Measurements from ENCODE around the gene GALNT12.

Gene GALNT12

GRCh38 chr9:98771209-98771874, 36.1 kb upstream of the GALNT12 start:
- Histone ChIP-seq H3K36me3 (ENCODE audit: control insufficient read depth, insufficient read depth, low read length) (peaks cover 5% of the 10 kb centered on the region), H3K27me3 (replicated peaks; ENCODE audit: control insufficient read depth, insufficient read depth, low read length, poor library complexity, severe bottlenecking) (no peaks in the 10 kb centered on the region), H3K4me1 (ENCODE audit: control insufficient read depth, insufficient read depth, low read length, poor library complexity, severe bottlenecking) (no peaks in the 10 kb centered on the region), H3K27ac (ENCODE audit: insufficient read depth, low read length, poor library complexity, severe bottlenecking) (no peak overlapping the region), H3K4me3 (ENCODE audit: insufficient read depth, low read depth, low read length, poor library complexity, severe bottlenecking) (no peak overlapping the region), H3K9me3 (ENCODE audit: control insufficient read depth, low read length) (no peaks in the 10 kb centered on the region)
- DNase-seq, result no peak

GRCh38 chr9:98772364-98773155, 34.9 kb upstream of the GALNT12 start:
- Histone ChIP-seq H3K9me3 (ENCODE audit: control insufficient read depth, low read length) (no peaks in the 10 kb centered on the region), H3K27me3 (replicated peaks; ENCODE audit: control insufficient read depth, insufficient read depth, low read length, poor library complexity, severe bottlenecking) (no peaks in the 10 kb centered on the region), H3K4me1 (ENCODE audit: control insufficient read depth, insufficient read depth, low read length, poor library complexity, severe bottlenecking) (no peaks in the 10 kb centered on the region), H3K27ac (ENCODE audit: insufficient read depth, low read length, poor library complexity, severe bottlenecking) (no peak overlapping the region), H3K36me3 (ENCODE audit: control insufficient read depth, insufficient read depth, low read length) (peaks cover 5% of the 10 kb centered on the region), H3K4me3 (ENCODE audit: insufficient read depth, low read depth, low read length, poor library complexity, severe bottlenecking) (no peak overlapping the region)
- no peak for DNase-seq

DNA sequence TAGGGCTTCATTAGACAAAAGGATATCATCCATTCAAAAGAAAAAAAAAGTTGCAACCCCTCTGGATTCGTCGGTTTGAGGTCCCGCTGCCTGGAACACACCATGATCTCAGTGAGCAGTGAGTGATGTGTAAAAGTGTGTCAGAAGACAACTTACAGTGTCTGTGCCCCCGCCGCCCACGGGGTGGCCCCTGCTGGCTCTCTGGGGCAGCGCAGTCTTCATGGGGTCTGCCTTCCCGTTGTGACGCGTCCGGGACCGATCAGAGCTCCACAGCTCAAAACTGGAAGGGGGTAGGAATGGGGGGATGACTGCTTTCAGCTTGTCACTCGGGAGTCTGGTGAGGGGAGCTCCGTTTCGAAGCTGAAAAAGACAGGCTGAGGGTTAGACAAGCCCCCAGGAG, 33.7 kb upstream of the GALNT12 start:
- no peak overlapping the region for H3K27ac ChIP-seq (ENCODE audit: insufficient read depth, low read length, poor library complexity, severe bottlenecking)
- no peaks in the 10 kb centered on the region for H3K27me3 ChIP-seq (replicated peaks; ENCODE audit: control insufficient read depth, insufficient read depth, low read length, poor library complexity, severe bottlenecking)
- no peaks in the 10 kb centered on the region for H3K9me3 ChIP-seq (ENCODE audit: control insufficient read depth, low read length)
- no peak overlapping the region for H3K4me3 ChIP-seq (ENCODE audit: insufficient read depth, low read depth, low read length, poor library complexity, severe bottlenecking)
- no peak for DNase-seq
- H3K4me1 ChIP-seq (ENCODE audit: control insufficient read depth, insufficient read depth, low read length, poor library complexity, severe bottlenecking), result no peaks in the 10 kb centered on the region
- peaks cover 5% of the 10 kb centered on the region for H3K36me3 ChIP-seq (ENCODE audit: control insufficient read depth, insufficient read depth, low read length)

DNA sequence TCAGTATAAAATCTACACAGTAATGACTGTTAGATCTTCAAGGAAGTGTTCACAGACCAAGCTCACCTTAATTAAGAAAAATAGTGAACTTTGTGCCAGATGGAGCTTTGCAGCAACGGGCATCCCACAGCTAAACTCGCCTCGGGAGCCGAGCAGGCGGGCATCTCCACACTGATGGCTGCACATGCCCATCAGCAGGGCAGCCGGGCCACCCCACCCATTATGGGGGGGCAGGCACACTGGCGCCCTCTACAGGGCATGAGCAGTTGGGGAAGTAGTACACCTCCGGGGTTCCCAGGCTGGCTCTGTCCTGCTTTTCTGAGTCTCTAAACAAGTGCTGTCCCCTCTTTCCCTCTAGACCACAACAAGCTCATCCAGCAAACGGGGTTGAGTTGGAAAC, 32.7 kb upstream of the GALNT12 start:
- Histone ChIP-seq H3K36me3 (ENCODE audit: control insufficient read depth, insufficient read depth, low read length) (peaks cover 5% of the 10 kb centered on the region), H3K27ac (ENCODE audit: insufficient read depth, low read length, poor library complexity, severe bottlenecking) (no peak overlapping the region), H3K4me3 (ENCODE audit: insufficient read depth, low read depth, low read length, poor library complexity, severe bottlenecking) (no peak overlapping the region), H3K9me3 (ENCODE audit: control insufficient read depth, low read length) (no peaks in the 10 kb centered on the region), H3K4me1 (ENCODE audit: control insufficient read depth, insufficient read depth, low read length, poor library complexity, severe bottlenecking) (no peaks in the 10 kb centered on the region), H3K27me3 (replicated peaks; ENCODE audit: control insufficient read depth, insufficient read depth, low read length, poor library complexity, severe bottlenecking) (no peaks in the 10 kb centered on the region)
- DNase-seq, result no peak

GRCh38 chr9:98775831-98776441, 31.5 kb upstream of the GALNT12 start:
- no peak for DNase-seq
- Histone ChIP-seq H3K4me3 (ENCODE audit: insufficient read depth, low read depth, low read length, poor library complexity, severe bottlenecking) (no peak overlapping the region), H3K4me1 (ENCODE audit: control insufficient read depth, insufficient read depth, low read length, poor library complexity, severe bottlenecking) (no peaks in the 10 kb centered on the region), H3K36me3 (ENCODE audit: control insufficient read depth, insufficient read depth, low read length) (peaks cover 5% of the 10 kb centered on the region), H3K27ac (ENCODE audit: insufficient read depth, low read length, poor library complexity, severe bottlenecking) (no peak overlapping the region), H3K27me3 (replicated peaks; ENCODE audit: control insufficient read depth, insufficient read depth, low read length, poor library complexity, severe bottlenecking) (no peaks in the 10 kb centered on the region), H3K9me3 (ENCODE audit: control insufficient read depth, low read length) (no peaks in the 10 kb centered on the region)

DNA sequence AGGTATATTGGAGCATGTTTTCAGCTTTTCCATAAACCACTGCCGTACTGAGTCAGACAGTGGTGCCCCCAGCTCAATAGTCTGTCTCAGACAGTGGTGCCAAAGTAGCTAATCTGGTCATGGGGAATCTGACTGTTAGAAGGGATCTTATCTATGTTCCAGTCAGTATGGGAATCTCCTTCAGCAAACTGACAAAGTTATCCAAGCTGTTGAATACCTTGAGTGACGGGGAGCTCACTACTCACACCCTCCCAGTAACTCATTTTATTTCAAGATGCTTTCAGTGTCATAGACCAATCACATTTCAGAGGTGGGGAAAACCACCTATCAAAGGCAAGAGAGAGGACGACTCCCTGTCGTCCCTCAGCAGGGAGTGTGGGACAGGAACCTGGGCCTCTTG, 29.9 kb upstream of the GALNT12 start:
- Histone ChIP-seq H3K27me3 (replicated peaks; ENCODE audit: control insufficient read depth, insufficient read depth, low read length, poor library complexity, severe bottlenecking) (no peaks in the 10 kb centered on the region), H3K4me1 (ENCODE audit: control insufficient read depth, insufficient read depth, low read length, poor library complexity, severe bottlenecking) (no peaks in the 10 kb centered on the region), H3K9me3 (ENCODE audit: control insufficient read depth, low read length) (no peaks in the 10 kb centered on the region), H3K27ac (ENCODE audit: insufficient read depth, low read length, poor library complexity, severe bottlenecking) (no peak overlapping the region), H3K36me3 (ENCODE audit: control insufficient read depth, insufficient read depth, low read length) (peaks cover 5% of the 10 kb centered on the region), H3K4me3 (ENCODE audit: insufficient read depth, low read depth, low read length, poor library complexity, severe bottlenecking) (no peak overlapping the region)
- DNase-seq, result no peak

GRCh38 chr9:98778251-98778650, 29.2 kb upstream of the GALNT12 start:
- H3K4me1 ChIP-seq (ENCODE audit: control insufficient read depth, insufficient read depth, low read length, poor library complexity, severe bottlenecking), result no peaks in the 10 kb centered on the region
- no peak overlapping the region for H3K27ac ChIP-seq (ENCODE audit: insufficient read depth, low read length, poor library complexity, severe bottlenecking)
- H3K4me3 ChIP-seq (ENCODE audit: insufficient read depth, low read depth, low read length, poor library complexity, severe bottlenecking), result no peak overlapping the region
- H3K36me3 ChIP-seq (ENCODE audit: control insufficient read depth, insufficient read depth, low read length), result peaks cover 2% of the 10 kb centered on the region
- DNase-seq, result no peak
- H3K9me3 ChIP-seq (ENCODE audit: control insufficient read depth, low read length), result no peaks in the 10 kb centered on the region
- no peaks in the 10 kb centered on the region for H3K27me3 ChIP-seq (replicated peaks; ENCODE audit: control insufficient read depth, insufficient read depth, low read length, poor library complexity, severe bottlenecking)

GRCh38 chr9:98778711-98779530, 28.5 kb upstream of the GALNT12 start:
- no peak for DNase-seq
- Histone ChIP-seq H3K27me3 (replicated peaks; ENCODE audit: control insufficient read depth, insufficient read depth, low read length, poor library complexity, severe bottlenecking) (no peaks in the 10 kb centered on the region), H3K9me3 (ENCODE audit: control insufficient read depth, low read length) (no peaks in the 10 kb centered on the region), H3K4me1 (ENCODE audit: control insufficient read depth, insufficient read depth, low read length, poor library complexity, severe bottlenecking) (no peaks in the 10 kb centered on the region), H3K4me3 (ENCODE audit: insufficient read depth, low read depth, low read length, poor library complexity, severe bottlenecking) (no peak overlapping the region), H3K27ac (ENCODE audit: insufficient read depth, low read length, poor library complexity, severe bottlenecking) (no peak overlapping the region), H3K36me3 (ENCODE audit: control insufficient read depth, insufficient read depth, low read length) (no peaks in the 10 kb centered on the region)

DNA sequence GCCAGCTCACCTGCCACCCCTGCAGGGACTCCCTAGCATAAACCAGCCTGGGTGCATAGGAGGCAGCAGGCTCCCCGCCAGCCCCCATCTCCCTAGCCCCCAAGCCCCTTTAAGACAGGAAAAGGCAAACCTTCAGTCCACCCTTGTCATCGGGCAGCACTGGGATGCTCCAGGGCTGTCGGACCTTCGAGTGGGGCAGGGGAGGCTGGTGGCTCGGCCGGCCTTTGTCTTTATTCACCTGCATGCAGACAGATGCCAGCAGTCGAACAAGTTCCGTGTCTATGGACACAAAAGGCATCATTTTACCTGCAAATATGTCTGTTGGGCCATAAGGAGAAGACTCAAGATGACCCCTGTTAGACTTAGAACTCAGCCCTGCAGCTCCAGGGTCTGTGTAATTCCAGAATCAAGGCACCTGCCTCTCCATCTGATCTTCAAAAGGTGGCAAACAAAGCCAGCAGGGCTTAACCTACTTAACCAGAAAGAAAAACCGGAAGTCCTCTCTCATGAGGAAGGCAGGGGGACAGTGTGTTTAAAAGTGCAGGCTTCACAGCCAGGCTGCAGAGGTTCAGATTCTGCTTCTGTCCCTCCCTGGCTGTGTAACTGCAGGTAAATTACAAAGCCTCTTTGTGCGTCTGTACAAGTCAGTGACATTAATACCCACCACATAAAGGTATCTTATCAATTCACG, 27.3 kb upstream of the GALNT12 start:
- Histone ChIP-seq H3K27me3 (replicated peaks; ENCODE audit: control insufficient read depth, insufficient read depth, low read length, poor library complexity, severe bottlenecking) (no peaks in the 10 kb centered on the region), H3K9me3 (ENCODE audit: control insufficient read depth, low read length) (no peaks in the 10 kb centered on the region), H3K4me3 (ENCODE audit: insufficient read depth, low read depth, low read length, poor library complexity, severe bottlenecking) (no peak overlapping the region), H3K27ac (ENCODE audit: insufficient read depth, low read length, poor library complexity, severe bottlenecking) (no peak overlapping the region), H3K36me3 (ENCODE audit: control insufficient read depth, insufficient read depth, low read length) (no peaks in the 10 kb centered on the region), H3K4me1 (ENCODE audit: control insufficient read depth, insufficient read depth, low read length, poor library complexity, severe bottlenecking) (no peaks in the 10 kb centered on the region)
- DNase-seq, result no peak

Measured in effector memory CD4-positive, alpha-beta T cell (primary cell).